Esophagus squamous epithelium (tissue), 5 donors: ENCODE measurements around the gene ZBTB14. TPM values are rescaled to one million over a fixed set of nuclear protein-coding genes. Genes with fewer than 3 reads are reported as not detected.

Experiments
- DNase-seq: peaks from one replicate; lab custom pipeline; 2025; lab: John Stamatoyannopoulos, UW
- H3K27ac ChIP-seq, 4 donors: fragments of 200-600 bp; sonication (generic); one replicate each; pipeline ENCODE4 v1.5.1; 2016 to 2019; ENCODE audit warnings: mild to moderate bottlenecking in 1 of 4
- H3K27me3 ChIP-seq, 4 donors: fragments of 200-600 bp; sonication (generic); 1 replicate in 3 of 4; 2 replicates in 1 of 4; pipeline versions ENCODE4 v1.5.1 to v1.6.0; 2017 to 2021; ENCODE audit warnings: antibody characterized with exemption in 1 of 4
- H3K36me3 ChIP-seq, 3 donors: fragments of 200-600 bp; sonication (generic); one replicate each; pipeline ENCODE4 v1.5.1; 2016 to 2019
- H3K4me1 ChIP-seq, 3 donors: fragments of 200-600 bp; sonication (generic); one replicate each; pipeline ENCODE4 v1.5.1; 2017 to 2019
- H3K4me3 ChIP-seq, 4 donors: fragments of 200-600 bp; sonication (generic); 1 replicate in 3 of 4; 2 replicates in 1 of 4; pipeline ENCODE4 v1.5.1; 2016 to 2019; ENCODE audit warnings: mild to moderate bottlenecking in 2 of 4, moderate library complexity in 1 of 4
- H3K9me3 ChIP-seq, 3 donors: fragments of 200-600 bp; sonication (generic); one replicate each; pipeline ENCODE4 v1.5.1; 2016 to 2019
- POLR2A ChIP-seq, 4 donors: fragments of 450-650 bp; IDR thresholded peaks; one replicate each; pipeline ENCODE4 v1.6.1; 2017; ENCODE audit warnings: antibody characterized with exemption in 4 of 4, mild to moderate bottlenecking in 4 of 4, moderate library complexity in 3 of 4
- WGBS, 2 donors: methylation state at CpG; one replicate each; pipeline ENCODE4 v1.1.5; 2018; 5-methylcytosine and 5-hydroxymethylcytosine counted together
- intact Hi-C: fragments of 100-400 bp; cut with DNase I; formaldehyde crosslinking; loops from one replicate; pipeline ENCODE4 v1.15.0; 2022
- total RNA-seq, 4 donors: library from RNA; depleted of rRNA; stranded (reverse); fragments of >200 nt; gene quantifications; one replicate each; pipeline ENCODE4 v1.1.0, GENCODE V29; 2016
- TF ChIP-seq, protein P1 (sequence below), 6 experiments: fragments of 450-650 bp in 4 of 6; fragments of 200-600 bp in 2 of 6; sonication (generic) in 2 of 6; IDR thresholded peaks; one replicate each; pipeline ENCODE4 v1.5.1; 2016 to 2019; ENCODE audit warnings: antibody characterized with exemption in 6 of 6, mild to moderate bottlenecking in 4 of 6, moderate library complexity in 4 of 6
- donor health status: DM: yes; HTN: yes; CAD: no.

ZBTB14 gene
- total RNA-seq, 4 donors from 2014 or later = 4.4 to 10.2 (median 8.0) TPM

DNA sequence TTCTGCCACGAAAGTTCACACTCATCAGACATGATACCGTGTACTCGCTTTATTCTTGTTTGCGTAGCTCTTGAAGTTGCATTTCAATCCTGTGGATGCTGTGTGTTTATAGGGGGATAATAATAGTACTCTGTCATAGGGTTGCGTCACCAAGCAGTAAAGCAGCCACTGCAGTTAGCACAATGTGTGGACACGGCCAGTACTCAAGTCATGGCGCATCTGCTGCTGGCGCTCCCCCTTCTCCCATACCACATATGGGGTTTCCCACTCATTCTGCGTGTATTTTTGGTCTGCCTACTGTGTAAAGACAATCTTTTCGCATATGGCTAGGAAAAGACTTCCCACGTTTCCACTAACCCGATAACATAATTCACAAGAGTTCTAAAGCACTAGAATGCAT lies 2.1 kb upstream of the ZBTB14 start:
- H3K4me1 ChIP-seq = peaks cover 3 to 26% (median 5%) of the 10 kb centered on the region in 3 donors
- H3K9me3 ChIP-seq = no peaks in the 10 kb centered on the region
- 90 to 94% methylated on average over 12 of the region's 12 CpGs for WGBS, 2 donors
- no peak overlapping the region for H3K4me3 ChIP-seq
- H3K27me3 ChIP-seq = peaks cover 0 to 6% (median 0%) of the 10 kb centered on the region in 4 donors
- TF ChIP-seq POLR2A (IDR thresholded peaks at IDR 0.05) = no peak
- DNase-seq = no peak
- H3K36me3 ChIP-seq = peaks cover 0 to 3% (median 0%) of the 10 kb centered on the region in 3 donors
- intact Hi-C loops = loop anchor here (5.0 kb wide), 1 partner anchor 60 kb away; no protein-coding TSS in a partner anchor
- peak overlapping the region in 2 of 4 donors; percentile 100 for H3K27ac ChIP-seq

DNA sequence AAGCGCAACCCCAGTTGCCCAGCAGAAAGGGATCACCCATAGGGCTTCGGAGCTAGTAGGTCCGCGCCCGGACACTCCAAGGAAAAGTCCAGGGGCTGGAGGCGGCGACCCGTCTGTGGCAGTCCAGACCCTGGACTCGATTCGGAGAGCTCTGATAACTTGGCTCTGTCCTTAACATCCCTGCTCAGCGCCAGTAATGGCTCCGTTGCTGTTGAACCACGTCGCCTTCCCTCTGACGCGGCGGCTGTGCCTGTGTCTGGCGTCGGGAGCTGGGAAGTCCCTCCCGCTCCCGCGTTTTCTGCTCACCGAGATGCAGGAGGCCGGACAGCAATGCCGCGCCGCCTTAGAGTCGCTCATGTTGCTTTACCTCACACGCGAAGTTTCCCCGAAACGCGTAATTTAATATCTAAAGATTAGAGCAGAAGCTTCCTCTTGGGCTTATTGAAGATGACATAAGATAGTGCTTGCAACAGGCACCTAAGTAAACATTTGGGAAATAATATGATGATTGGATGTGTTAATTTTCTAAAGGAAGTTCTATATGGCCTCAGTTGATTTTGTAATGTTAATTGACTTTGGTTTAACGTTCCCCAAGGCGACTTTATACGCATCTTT lies 1.3 kb upstream of the ZBTB14 start:
- 5 to 21% methylated on average over 6 to 21 of the region's 36 CpGs for WGBS, 2 donors
- intact Hi-C loops = loop anchor here (5.0 kb wide), 1 partner anchor 60 kb away; no protein-coding TSS in a partner anchor
- H3K36me3 ChIP-seq = peaks cover 0 to 9% (median 0%) of the 10 kb centered on the region in 3 donors

DNA sequence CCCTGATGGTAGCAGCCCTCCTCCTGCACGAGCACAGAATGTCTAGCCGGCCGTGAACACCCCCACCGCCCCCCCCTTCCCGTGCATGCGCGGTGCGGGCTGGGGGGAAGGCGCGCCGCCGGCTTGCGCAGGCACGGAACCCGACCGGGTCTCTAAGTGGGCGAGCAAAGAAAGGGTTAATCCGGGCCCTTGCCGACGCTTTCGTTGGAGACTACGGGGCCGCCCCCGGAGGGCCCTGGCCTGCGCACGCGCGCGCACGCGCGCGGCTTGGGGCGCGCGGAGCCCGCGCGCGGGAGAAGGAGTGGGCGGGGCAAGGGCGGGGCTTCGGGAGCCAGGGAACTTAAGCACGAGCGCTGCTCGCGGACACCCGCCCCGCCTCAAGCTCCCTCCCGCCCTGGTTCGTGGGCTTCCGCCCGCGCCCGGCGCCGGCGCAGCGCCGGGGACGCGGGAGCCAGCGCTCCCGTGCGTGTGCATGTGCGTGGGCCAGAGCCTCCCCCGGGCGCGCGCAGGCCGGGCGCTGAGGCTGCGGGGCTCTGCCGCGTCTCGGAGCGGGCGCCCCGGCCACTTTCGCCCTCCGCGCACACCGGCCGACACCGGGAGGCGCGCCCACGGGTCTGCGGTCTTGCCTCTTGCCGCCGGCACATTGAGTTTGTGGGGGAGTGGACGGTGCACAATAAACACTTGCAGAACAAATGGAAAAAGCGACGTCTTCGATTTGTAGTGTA lies 617 bp upstream of the ZBTB14 start:
- H3K27me3 ChIP-seq = peaks cover 0 to 5% (median 0%) of the 10 kb centered on the region in 4 donors
- peak overlapping the region; percentile 80 to 99 (median 91) for H3K4me3 ChIP-seq
- 0% methylated on average over 4 of the region's 95 CpGs; no CpG with 5 or more reads in 1 of the 2 donors for WGBS, 2 donors
- H3K27ac ChIP-seq = peak overlapping the region; percentile 94 to 100 (median 98)
- peaks cover 3 to 26% (median 5%) of the 10 kb centered on the region in 3 donors for H3K4me1 ChIP-seq
- peak in 2 of 4 donors; percentile 53 to 66 for TF ChIP-seq POLR2A (IDR thresholded peaks at IDR 0.05)
- TF ChIP-seq, protein P1, sequence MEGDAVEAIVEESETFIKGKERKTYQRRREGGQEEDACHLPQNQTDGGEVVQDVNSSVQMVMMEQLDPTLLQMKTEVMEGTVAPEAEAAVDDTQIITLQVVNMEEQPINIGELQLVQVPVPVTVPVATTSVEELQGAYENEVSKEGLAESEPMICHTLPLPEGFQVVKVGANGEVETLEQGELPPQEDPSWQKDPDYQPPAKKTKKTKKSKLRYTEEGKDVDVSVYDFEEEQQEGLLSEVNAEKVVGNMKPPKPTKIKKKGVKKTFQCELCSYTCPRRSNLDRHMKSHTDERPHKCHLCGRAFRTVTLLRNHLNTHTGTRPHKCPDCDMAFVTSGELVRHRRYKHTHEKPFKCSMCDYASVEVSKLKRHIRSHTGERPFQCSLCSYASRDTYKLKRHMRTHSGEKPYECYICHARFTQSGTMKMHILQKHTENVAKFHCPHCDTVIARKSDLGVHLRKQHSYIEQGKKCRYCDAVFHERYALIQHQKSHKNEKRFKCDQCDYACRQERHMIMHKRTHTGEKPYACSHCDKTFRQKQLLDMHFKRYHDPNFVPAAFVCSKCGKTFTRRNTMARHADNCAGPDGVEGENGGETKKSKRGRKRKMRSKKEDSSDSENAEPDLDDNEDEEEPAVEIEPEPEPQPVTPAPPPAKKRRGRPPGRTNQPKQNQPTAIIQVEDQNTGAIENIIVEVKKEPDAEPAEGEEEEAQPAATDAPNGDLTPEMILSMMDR (IDR thresholded peaks at IDR 0.05) = no peak
- peak; percentile 81 for DNase-seq
- intact Hi-C loops = loop anchor here (5.0 kb wide), 1 partner anchor 59 kb away; no protein-coding TSS in a partner anchor
- H3K36me3 ChIP-seq = peaks cover 3 to 15% (median 4%) of the 10 kb centered on the region in 3 donors
- no peaks in the 10 kb centered on the region for H3K9me3 ChIP-seq

More for the DNA sequence above, 1.3 kb upstream of the ZBTB14 start:
- Histone ChIP-seq H3K27me3 (peaks cover 0 to 6% (median 0%) of the 10 kb centered on the region in 4 donors), H3K9me3 (no peaks in the 10 kb centered on the region), H3K4me3 (peak overlapping the region; percentile 80 to 99 (median 91)), H3K4me1 (peaks cover 3 to 26% (median 5%) of the 10 kb centered on the region in 3 donors), H3K27ac (peak overlapping the region; percentile 94 to 100 (median 98))
- peak; percentile 47 for DNase-seq
- TF ChIP-seq, protein P1 (IDR thresholded peaks at IDR 0.05) = no peak
- peak in 1 of 4 donors; percentile 14 for TF ChIP-seq POLR2A (IDR thresholded peaks at IDR 0.05)

DNA sequence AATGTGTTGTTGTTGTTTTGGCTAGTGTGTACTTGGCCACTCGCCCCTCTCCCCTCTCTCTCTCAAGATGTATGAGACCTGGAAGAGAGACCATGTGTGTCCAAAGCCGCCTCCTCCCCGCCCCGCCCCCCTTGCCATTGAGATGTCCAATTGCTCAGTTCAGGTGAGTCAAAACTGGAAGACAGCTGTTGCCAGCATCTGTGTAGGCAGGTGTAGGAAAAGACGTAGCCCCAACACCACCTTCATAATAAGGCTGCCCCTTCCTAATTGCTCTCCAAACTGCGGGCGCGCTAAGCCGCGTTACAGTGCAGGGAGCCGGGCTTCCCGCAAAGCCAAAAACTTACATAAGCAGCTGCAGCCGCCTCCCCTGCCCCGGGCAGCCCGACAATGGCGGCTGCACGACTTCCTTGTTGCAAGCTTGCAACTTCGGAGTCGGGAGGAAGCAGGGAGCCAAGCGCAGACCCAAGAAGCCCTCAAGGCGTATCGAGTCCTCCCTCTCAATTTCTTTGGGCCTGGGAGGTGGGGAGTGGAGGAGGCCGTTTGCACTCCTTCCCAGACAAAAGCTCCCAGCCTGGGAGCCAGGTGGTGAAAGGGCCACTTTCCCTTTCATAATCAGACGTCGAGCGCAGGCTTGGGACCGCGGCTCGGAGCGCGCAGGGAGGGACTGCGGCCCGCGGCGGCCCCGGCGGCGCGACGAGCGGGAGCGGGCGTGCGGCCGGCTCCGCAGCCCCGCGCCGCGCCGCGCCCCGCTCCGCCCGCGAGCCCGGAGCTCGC lies 882 bp downstream of the ZBTB14 start:
- H3K27me3 ChIP-seq = no peaks in the 10 kb centered on the region
- H3K4me3 ChIP-seq = peak overlapping the region; percentile 70 to 99 (median 88)
- peaks cover 6 to 30% (median 6%) of the 10 kb centered on the region in 3 donors for H3K36me3 ChIP-seq
- H3K4me1 ChIP-seq = peaks cover 3 to 26% (median 5%) of the 10 kb centered on the region in 3 donors
- peak in 1 of 4 donors; percentile 9 for TF ChIP-seq POLR2A (IDR thresholded peaks at IDR 0.05)
- TF ChIP-seq, protein P1 (IDR thresholded peaks at IDR 0.05) = no peak
- H3K9me3 ChIP-seq = no peaks in the 10 kb centered on the region
- intact Hi-C loops = loop anchor here (5.0 kb wide), 1 partner anchor 57 kb away; no protein-coding TSS in a partner anchor
- peak overlapping the region; percentile 91 to 100 (median 98) for H3K27ac ChIP-seq
- peak; percentile 40 for DNase-seq
- WGBS, 2 donors = 0% methylated on average over 9 to 12 of the region's 58 CpGs

DNA sequence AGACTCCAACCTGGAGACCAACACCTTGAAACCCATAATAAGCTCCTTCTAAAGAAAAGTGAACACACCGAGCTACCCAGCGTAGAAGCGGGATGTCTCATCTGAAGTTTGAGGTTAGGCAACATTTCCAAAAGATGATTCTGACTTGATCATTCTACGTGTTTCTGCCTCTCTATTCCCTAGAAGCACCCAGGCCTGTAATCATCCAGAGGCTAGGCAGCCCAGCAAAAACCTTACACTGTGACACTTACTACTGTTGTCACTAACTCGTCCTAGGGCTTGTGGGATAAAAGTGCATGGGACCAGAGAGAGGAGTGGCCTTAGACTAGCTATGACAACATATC lies 1.4 kb downstream of the ZBTB14 start:
- H3K4me1 ChIP-seq = peaks cover 3 to 26% (median 5%) of the 10 kb centered on the region in 3 donors
- peak overlapping the region; percentile 70 to 99 (median 88) for H3K4me3 ChIP-seq
- WGBS, 2 donors = 61 to 65% methylated on average over 5 of the region's 5 CpGs
- H3K36me3 ChIP-seq = peaks cover 6 to 31% (median 6%) of the 10 kb centered on the region in 3 donors
- H3K9me3 ChIP-seq = no peaks in the 10 kb centered on the region
- TF ChIP-seq POLR2A (IDR thresholded peaks at IDR 0.05) = no peak
- TF ChIP-seq, protein P1 (IDR thresholded peaks at IDR 0.05) = no peak
- H3K27ac ChIP-seq = peak overlapping the region; percentile 91 to 100 (median 98)
- H3K27me3 ChIP-seq = no peaks in the 10 kb centered on the region
- DNase-seq = no peak
- intact Hi-C loops = no loop called here
